ENCODE measurements around the gene ATOSB.
A peak's percentile ranks its signal among the peaks of the same experiment; 100 is the strongest.

ATOSB gene

DNA sequence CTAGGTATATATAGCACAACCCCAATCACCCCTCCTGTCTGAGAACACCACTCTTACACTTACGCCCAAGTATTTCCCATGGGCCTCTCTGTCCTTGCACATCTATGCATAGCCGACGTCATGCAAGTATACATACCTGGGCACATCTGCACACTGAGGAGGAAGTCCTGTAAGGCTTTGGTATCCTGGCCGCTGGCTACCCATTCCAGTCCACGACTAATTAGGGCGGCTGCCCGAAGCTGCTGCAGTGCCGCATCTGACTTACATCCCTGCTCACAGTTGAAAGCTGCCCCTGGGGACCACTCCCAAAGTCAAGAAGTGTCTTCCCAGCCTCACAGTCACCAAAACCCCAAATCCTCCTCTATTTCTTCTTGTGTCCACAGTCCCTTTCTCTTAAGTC is 40.9 kb downstream of the ATOSB start (continued):
- TF ChIP-seq ZSCAN4 (tag by site-specific recombination; IDR thresholded peaks at IDR 0.05) (no peak), ZNF707 (tag by site-specific recombination; IDR thresholded peaks at IDR 0.05) (no peak), ZBTB49 (tag by site-specific recombination; IDR thresholded peaks at IDR 0.05; ENCODE audit: low read depth) (no peak), ZNF350 (tag by site-specific recombination; IDR thresholded peaks at IDR 0.05) (no peak)

GRCh38 chr9:35074141-35074540 is 41.5 kb downstream of the ATOSB start:
- Histone ChIP-seq H3K4me1 (ENCODE audit: control insufficient read depth, insufficient read depth, low read length) (peaks cover 3% of the 10 kb centered on the region; the same call in 1 of the 2 replicates), H3K9me3 (ENCODE audit: control insufficient read depth, insufficient read depth, low read depth, low read length) (no peaks in the 10 kb centered on the region), H3K36me3 (ENCODE audit: control insufficient read depth in 2 of 2, insufficient read depth in 1 of 2, low read length in 2 of 2) (peaks cover 0 to 75% of the 10 kb centered on the region in 2 experiments; a peak in 2 of 3 replicates), H3K4me3 (ENCODE audit: low read depth, low read length) (no peak overlapping the region), H3K27ac (ENCODE audit: extremely low read depth, low read depth, low read length) (no peak overlapping the region)
- TF ChIP-seq SETDB1 (IDR thresholded peaks at IDR 0.05; ENCODE audit: insufficient read length, low read length) (no peak), SP3 (tag by site-specific recombination; IDR thresholded peaks at IDR 0.05) (no peak), ZNF132 (tag by site-specific recombination; IDR thresholded peaks at IDR 0.05; ENCODE audit: borderline replicate concordance) (no peak), KLF8 (tag by site-specific recombination; IDR thresholded peaks at IDR 0.05) (no peak), ZNF560 (tag by site-specific recombination; IDR thresholded peaks at IDR 0.05; ENCODE audit: borderline replicate concordance) (no peak), ZXDB (tag by site-specific recombination; IDR thresholded peaks at IDR 0.05) (no peak), MEIS1 (CRISPR knock-in tag; IDR thresholded peaks at IDR 0.05; ENCODE audit: borderline replicate concordance) (no peak), ZBTB11 (tag by site-specific recombination; conservative IDR thresholded peaks at IDR 0.05; ENCODE audit: low read depth) (no peak)
- ChIA-PET CTCF (no interaction called here), POLR2A (no interaction called here)

DNA sequence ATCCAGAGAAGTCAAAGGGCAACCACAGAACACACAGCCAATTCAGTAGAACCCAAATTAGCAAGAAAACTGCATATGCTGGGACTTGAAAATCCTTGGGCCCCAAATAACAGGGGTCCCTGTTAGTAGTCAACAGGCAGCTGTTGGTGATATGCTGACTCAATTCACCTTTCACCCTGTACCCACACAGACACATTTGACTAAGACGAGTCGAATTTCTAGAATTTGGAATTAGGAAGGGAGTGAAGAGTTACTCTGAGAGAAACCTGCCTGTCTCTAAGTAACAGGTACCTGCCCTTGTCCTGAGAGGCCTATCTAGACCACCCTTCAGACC is 42.4 kb downstream of the ATOSB start:
- TF ChIP-seq ZBTB49 (tag by site-specific recombination; IDR thresholded peaks at IDR 0.05; ENCODE audit: low read depth) = no peak
- TF ChIP-seq ZNF335 (tag by site-specific recombination; conservative IDR thresholded peaks at IDR 0.05) = no peak
- TF ChIP-seq ZNF239 (tag by site-specific recombination; IDR thresholded peaks at IDR 0.05) = no peak
- TF ChIP-seq ZNF175 (tag by site-specific recombination; IDR thresholded peaks at IDR 0.05) = no peak
- no peak for TF ChIP-seq KLF16 (tag by site-specific recombination; IDR thresholded peaks at IDR 0.05)
- no peak for TF ChIP-seq KLF9 (tag by site-specific recombination; IDR thresholded peaks at IDR 0.05; ENCODE audit: low read depth)
- no peak for TF ChIP-seq ZNF555 (tag by site-specific recombination; conservative IDR thresholded peaks at IDR 0.05)
- ChIA-PET POLR2A (no interaction called here), CTCF (no interaction called here)
- H3K36me3 ChIP-seq (ENCODE audit: control insufficient read depth in 2 of 2, insufficient read depth in 1 of 2, low read length in 2 of 2) = peaks cover 0 to 84% of the 10 kb centered on the region in 2 experiments; a peak in 2 of 3 replicates
- H3K27ac ChIP-seq (ENCODE audit: extremely low read depth, low read depth, low read length) = 0 out of 2 replicates have a peak overlapping the region, but pooled peaks have one; percentile 20
- no peak overlapping the region for H3K4me3 ChIP-seq (ENCODE audit: low read depth, low read length)
- H3K4me1 ChIP-seq (ENCODE audit: control insufficient read depth, insufficient read depth, low read length) = peaks cover 3% of the 10 kb centered on the region; the same call in 1 of the 2 replicates
- H3K9me3 ChIP-seq (ENCODE audit: control insufficient read depth, insufficient read depth, low read depth, low read length) = no peaks in the 10 kb centered on the region
